ENCODE measurements around the gene RAB25. TPM values are rescaled to one million over a fixed set of nuclear protein-coding genes. Genes with fewer than 3 reads are reported as not detected.

The RAB25 gene
- polyA plus RNA-seq, 4 donors: 1.7 to 66.2 (median 52.7) TPM

GRCh38 chr1:156076609-156077429, 15.9 kb downstream of the RAB25 start:
- DNase-seq (ENCODE audit: low read depth in 4 of 4, low spot score in 3 of 4): no peak

GRCh38 chr1:156077430-156077760, 16.4 kb downstream of the RAB25 start:
- no peak for DNase-seq (ENCODE audit: low read depth in 4 of 4, low spot score in 3 of 4)

- no peak for DNase-seq (ENCODE audit: low read depth in 4 of 4, low spot score in 3 of 4)
Measured at GRCh38 chr1:156078728-156079127, 17.8 kb downstream of the RAB25 start.

- DNase-seq (ENCODE audit: low read depth in 4 of 4, low spot score in 3 of 4): no peak
Measured at GRCh38 chr1:156079762-156080161, 18.8 kb downstream of the RAB25 start.

- DNase-seq (ENCODE audit: low read depth in 4 of 4, low spot score in 3 of 4): no peak
Measured at GRCh38 chr1:156080241-156080862, 19.4 kb downstream of the RAB25 start.

- DNase-seq (ENCODE audit: low read depth in 4 of 4, low spot score in 3 of 4): no peak
Measured at GRCh38 chr1:156080863-156081179, 19.9 kb downstream of the RAB25 start.

- DNase-seq (ENCODE audit: low read depth in 4 of 4, low spot score in 3 of 4): no peak
Measured at GRCh38 chr1:156081180-156081916, 20.4 kb downstream of the RAB25 start.

- no peak for DNase-seq (ENCODE audit: low read depth in 4 of 4, low spot score in 3 of 4)
Measured at GRCh38 chr1:156081917-156082308, 21.0 kb downstream of the RAB25 start.

- DNase-seq (ENCODE audit: low read depth in 4 of 4, low spot score in 3 of 4): peak; percentile 83 to 89 (median 88)
Measured at GRCh38 chr1:156082309-156083091, 21.5 kb downstream of the RAB25 start, which contains the start of gene MEX3A. TSS of gene MEX3A (minus strand) at chr1:156082465. CDS start at chr1:156081998, 467 bp downstream.

- no peak for DNase-seq (ENCODE audit: low read depth in 4 of 4, low spot score in 3 of 4)
Measured at GRCh38 chr1:156083800-156084790, 23.1 kb downstream of the RAB25 start.

GRCh38 chr1:156086256-156086662, 25.3 kb downstream of the RAB25 start:
- no peak for DNase-seq (ENCODE audit: low read depth in 4 of 4, low spot score in 3 of 4)

- DNase-seq (ENCODE audit: low read depth in 4 of 4, low spot score in 3 of 4): no peak
Measured at GRCh38 chr1:156089704-156090103, 28.7 kb downstream of the RAB25 start.

GRCh38 chr1:156090138-156090839, 29.3 kb downstream of the RAB25 start:
- DNase-seq (ENCODE audit: low read depth in 4 of 4, low spot score in 3 of 4): no peak

GRCh38 chr1:156090840-156091188, 29.9 kb downstream of the RAB25 start:
- peak in 1 of 4 donors; percentile 75 for DNase-seq (ENCODE audit: low read depth in 4 of 4, low spot score in 3 of 4)

- no peak for DNase-seq (ENCODE audit: low read depth in 4 of 4, low spot score in 3 of 4)
Measured at GRCh38 chr1:156091610-156092009, 30.6 kb downstream of the RAB25 start.

GRCh38 chr1:156095906-156096508, 35.0 kb downstream of the RAB25 start:
- no peak for DNase-seq (ENCODE audit: low read depth in 4 of 4, low spot score in 3 of 4)

GRCh38 chr1:156096640-156097391, 35.9 kb downstream of the RAB25 start:
- DNase-seq (ENCODE audit: low read depth in 4 of 4, low spot score in 3 of 4): no peak
